HEK293T (cell line): ENCODE data around the gene KLHL22.

Experiments used
- FOXK2 ChIP-seq: fragments of 450-650 bp; IDR thresholded peaks from 2 replicates; pipeline ENCODE4 v1.6.1; 2016; ENCODE audit warnings: mild to moderate bottlenecking
- FOXM1 ChIP-seq: fragments of 450-650 bp; IDR thresholded peaks from 2 replicates; pipeline ENCODE4 v1.6.1; 2017; ENCODE audit warnings: mild to moderate bottlenecking, borderline replicate concordance
- NFRKB ChIP-seq: fragments of 450-650 bp; IDR thresholded peaks from 2 replicates; pipeline ENCODE4 v1.6.1; 2016; ENCODE audit warnings: mild to moderate bottlenecking, moderate library complexity
- ZNF384 ChIP-seq: fragments of 450-650 bp; IDR thresholded peaks from 2 replicates; pipeline ENCODE4 v1.6.1; 2016

DNA sequence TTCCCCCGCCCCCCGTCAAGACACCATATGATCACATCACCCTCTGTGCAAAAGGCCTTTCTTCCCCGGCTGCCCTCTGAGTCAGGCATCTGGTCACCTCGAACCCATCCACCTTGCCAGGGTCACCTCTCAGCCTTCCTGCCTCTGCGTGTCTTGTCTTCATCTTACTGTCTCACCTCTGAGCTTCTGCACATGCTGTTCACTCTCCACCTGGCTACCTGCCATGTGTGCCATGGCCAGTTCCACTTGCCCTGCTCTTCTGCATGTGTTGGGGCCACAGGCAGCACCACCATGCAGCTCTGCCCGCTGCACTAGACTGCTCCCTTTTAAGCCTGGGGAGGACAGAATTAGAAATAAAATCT, 91.8 kb downstream of the KLHL22 start:
- no peak for TF ChIP-seq FOXM1
- TF ChIP-seq FOXK2 = no peak
- no peak for TF ChIP-seq ZNF384
- no peak for TF ChIP-seq NFRKB
